CD4-positive, alpha-beta T cell (primary cell): Measurements from ENCODE around the gene DOCK2. TPM values are rescaled to one million over a fixed set of nuclear protein-coding genes. Genes with fewer than 3 reads are reported as not detected.

Experiments
- ATAC-seq: fragments of 200-7000 bp; cut with Tn5 transposase; one replicate; pipeline ENCODE4 v1.10.0; 2022; ENCODE audit warnings: mild to moderate bottlenecking; ENCODE audit not compliant: poor library complexity
- CTCF ChIA-PET: fragments of 350-600 bp; sonication (Branson Sonifier 250); formaldehyde crosslinking; loops from one replicate; lab custom pipeline; 2021; ENCODE audit warnings: antibody characterized with exemption, inconsistent platforms; lab: Charles Lee
- POLR2A ChIA-PET: fragments of 350-600 bp; sonication (Branson Sonifier 250); formaldehyde crosslinking; loops from one replicate; lab custom pipeline; 2021; ENCODE audit warnings: antibody characterized with exemption, inconsistent platforms; lab: Charles Lee
- DNase-seq, 14 experiments: peaks; one replicate each; pipeline ENCODE4 v3.0.0-alpha.2; 2013 to 2020; ENCODE audit warnings: mixed read lengths in 2 of 14
- H3K27ac ChIP-seq, 2 donors: one replicate each; pipeline versions ENCODE4 v1.5.1 to v1.7.0; 2013; ENCODE audit warnings: low read length in 2 of 2, low read depth in 1 of 2, mild to moderate bottlenecking in 1 of 2
- H3K27me3 ChIP-seq, 2 experiments: 1 replicate in 1 of 2; 2 replicates in 1 of 2; pipeline versions ENCODE4 v1.6.1 to v1.7.0; 2013; ENCODE audit warnings: low read length in 2 of 2, control low read depth in 1 of 2, mild to moderate bottlenecking in 1 of 2, moderate library complexity in 1 of 2; ENCODE audit not compliant: insufficient read depth in 2 of 2, control insufficient read depth in 1 of 2
- H3K36me3 ChIP-seq: one replicate; pipeline ENCODE4 v1.6.1; 2013; ENCODE audit warnings: low read length, control low read depth; ENCODE audit not compliant: insufficient read depth
- H3K4me1 ChIP-seq: one replicate; pipeline ENCODE4 v1.6.1; 2013; ENCODE audit warnings: low read length, control low read depth; ENCODE audit not compliant: insufficient read depth
- H3K4me3 ChIP-seq: one replicate; pipeline ENCODE4 v1.5.1; 2013; ENCODE audit warnings: mild to moderate bottlenecking, low read length, moderate library complexity
- H3K9me3 ChIP-seq, 2 experiments: 1 replicate in 1 of 2; 2 replicates in 1 of 2; pipeline versions ENCODE4 v1.6.1 to v1.7.0; 2013; ENCODE audit warnings: low read length in 2 of 2, mild to moderate bottlenecking in 2 of 2, control low read depth in 1 of 2, moderate library complexity in 1 of 2; ENCODE audit not compliant: control insufficient read depth in 1 of 2, insufficient read depth in 1 of 2
- H3K27ac Mint-ChIP-seq: one replicate; pipeline ENCODE4 v1.8.0; 2020; ENCODE audit warnings: mixed read lengths
- H3K27me3 Mint-ChIP-seq: one replicate; pipeline ENCODE4 v1.8.0; 2021; ENCODE audit warnings: mixed read lengths
- H3K36me3 Mint-ChIP-seq: one replicate; pipeline ENCODE4 v1.8.0; 2021; ENCODE audit warnings: low read depth, mixed read lengths
- H3K4me1 Mint-ChIP-seq: one replicate; pipeline ENCODE4 v1.8.0; 2021; ENCODE audit warnings: low read depth, mixed read lengths
- H3K4me3 Mint-ChIP-seq: one replicate; pipeline ENCODE4 v1.8.0; 2020; ENCODE audit warnings: mild to moderate bottlenecking, mixed read lengths
- H3K9me3 Mint-ChIP-seq: one replicate; pipeline ENCODE4 v1.8.0; 2020; ENCODE audit warnings: mixed read lengths
- CTCF ChIP-seq: fragments of 200-600 bp; IDR thresholded peaks from one replicate; pipeline ENCODE4 v1.8.0; 2022; ENCODE audit warnings: antibody characterized with exemption, mild to moderate bottlenecking
- intact Hi-C, 2 experiments: fragments of 100-400 bp; cut with DNase I in 1 of 2; cut with micrococcal nuclease in 1 of 2; formaldehyde crosslinking; loops; one replicate each; pipeline versions ENCODE4 v1.15.1 to v1.9.0; 2023 to 2025; cut with DNase I, micrococcal nuclease
- total RNA-seq, 174 experiments: library from RNA in 2 of 174; stranded (reverse) in 2 of 174; gene quantifications; one replicate each; pipeline ENCODE4 v1.2.3 and lab custom pipeline; 2021 to 2026

Gene DOCK2
- total RNA-seq, 2 experiments from 2014 or later, result 220 to 229 TPM

GRCh38 chr5:170006021-170006420 lies 368.9 kb downstream of the DOCK2 start:
- Mint-ChIP-seq H3K4me3 (no peak overlapping the region), H3K27ac (no peak overlapping the region), H3K27me3 (no peaks in the 10 kb centered on the region), H3K36me3 (peaks cover 92% of the 10 kb centered on the region), H3K4me1 (no peaks in the 10 kb centered on the region), H3K9me3 (no peaks in the 10 kb centered on the region)
- no peak for DNase-seq
- H3K27me3 ChIP-seq, result no peaks in the 10 kb centered on the region
- peaks cover 64% of the 10 kb centered on the region for H3K36me3 ChIP-seq
- ATAC-seq, result no peak
- no peak overlapping the region for H3K4me3 ChIP-seq
- intact Hi-C loops, result no loop called here
- H3K9me3 ChIP-seq, result no peaks in the 10 kb centered on the region
- no peak for TF ChIP-seq CTCF
- H3K4me1 ChIP-seq, result no peaks in the 10 kb centered on the region
- CTCF ChIA-PET, result no interaction called here
- no peak overlapping the region for H3K27ac ChIP-seq
- POLR2A ChIA-PET, result no interaction called here

GRCh38 chr5:170008376-170008775 lies 371.3 kb downstream of the DOCK2 start:
- Histone ChIP-seq H3K36me3 (peaks cover 69% of the 10 kb centered on the region), H3K4me3 (no peak overlapping the region), H3K27me3 (no peaks in the 10 kb centered on the region), H3K9me3 (no peaks in the 10 kb centered on the region), H3K27ac (no peak overlapping the region), H3K4me1 (no peaks in the 10 kb centered on the region)
- no peak overlapping the region for H3K4me3 Mint-ChIP-seq
- no peaks in the 10 kb centered on the region for H3K27me3 Mint-ChIP-seq
- POLR2A ChIA-PET, result no interaction called here
- CTCF ChIA-PET, result no interaction called here
- TF ChIP-seq CTCF, result no peak
- H3K4me1 Mint-ChIP-seq, result no peaks in the 10 kb centered on the region
- peaks cover 93% of the 10 kb centered on the region for H3K36me3 Mint-ChIP-seq
- ATAC-seq (no peak), DNase-seq (no peak)
- intact Hi-C loops, result no loop called here
- H3K9me3 Mint-ChIP-seq, result no peaks in the 10 kb centered on the region
- H3K27ac Mint-ChIP-seq, result no peak overlapping the region

GRCh38 chr5:170010595-170010994 lies 373.5 kb downstream of the DOCK2 start:
- Mint-ChIP-seq H3K27me3 (no peaks in the 10 kb centered on the region), H3K36me3 (peaks cover 89% of the 10 kb centered on the region), H3K27ac (no peak overlapping the region), H3K4me3 (no peak overlapping the region), H3K9me3 (no peaks in the 10 kb centered on the region), H3K4me1 (no peaks in the 10 kb centered on the region)
- no peak for TF ChIP-seq CTCF
- no peak overlapping the region for H3K4me3 ChIP-seq
- intact Hi-C loops, result no loop called here
- DNase-seq, result no peak
- peaks cover 73% of the 10 kb centered on the region for H3K36me3 ChIP-seq
- CTCF ChIA-PET, result no interaction called here
- ATAC-seq, result no peak
- H3K27ac ChIP-seq, result no peak overlapping the region
- H3K27me3 ChIP-seq, result no peaks in the 10 kb centered on the region
- POLR2A ChIA-PET, result no interaction called here
- no peaks in the 10 kb centered on the region for H3K9me3 ChIP-seq
- H3K4me1 ChIP-seq, result no peaks in the 10 kb centered on the region
